Hematopoietic multipotent progenitor cell treated with erythropoietin and hydrocortisone succinate and interleukin-3 and kit ligand, for 15 days (in vitro differentiated cells): Measurements from ENCODE around the gene ADAMTS17.

ENCODE experiments used
- DNase-seq: peaks from one replicate; pipeline ENCODE4 v3.0.0-alpha.2; 2015; ENCODE audit warnings: low spot score

The ADAMTS17 gene

DNA sequence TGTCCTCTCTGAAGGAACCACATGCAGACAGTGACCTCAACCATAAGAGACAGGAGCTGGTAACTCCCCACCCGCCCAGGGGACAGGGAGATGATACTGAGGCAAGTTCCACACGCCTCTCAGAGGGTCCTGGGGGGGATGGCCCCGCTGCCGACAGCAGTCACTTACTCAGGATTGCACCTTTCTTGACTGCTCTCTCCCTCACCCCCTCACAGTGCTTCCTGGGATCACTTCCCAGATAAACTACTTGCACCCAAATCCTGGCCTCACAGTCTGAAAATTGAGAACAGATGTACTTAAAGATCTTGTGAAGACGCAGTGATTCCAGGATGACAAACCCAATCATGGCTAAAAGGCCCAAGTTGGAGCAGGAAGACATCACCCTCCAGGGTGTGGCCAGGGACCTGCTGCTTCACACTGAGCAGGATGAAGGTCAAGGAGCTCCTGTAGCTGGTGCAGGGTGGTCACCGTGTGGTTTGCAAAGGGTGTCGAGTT, 207.6 kb downstream of the ADAMTS17 start:
- DNase-seq = no peak

DNA sequence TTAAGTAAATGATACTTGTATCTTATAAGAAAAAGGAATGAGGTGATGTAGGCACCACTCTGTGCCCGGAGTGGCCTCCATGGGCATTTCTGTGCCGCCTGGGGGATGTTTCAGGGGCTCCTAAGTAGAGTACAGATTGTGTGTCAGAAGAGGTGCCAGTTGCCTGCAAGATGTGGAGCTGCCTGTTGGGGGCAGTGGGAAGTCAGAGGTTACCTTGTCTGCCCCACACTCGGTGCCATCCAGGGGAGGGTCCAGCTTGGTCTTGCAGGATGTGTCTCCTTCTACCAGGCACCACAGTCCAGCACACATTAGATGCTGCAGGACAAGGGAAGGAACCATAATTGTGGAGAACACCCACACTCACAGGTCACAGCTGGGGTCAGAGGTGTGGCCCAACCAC, 208.8 kb downstream of the ADAMTS17 start:
- DNase-seq = no peak

DNA sequence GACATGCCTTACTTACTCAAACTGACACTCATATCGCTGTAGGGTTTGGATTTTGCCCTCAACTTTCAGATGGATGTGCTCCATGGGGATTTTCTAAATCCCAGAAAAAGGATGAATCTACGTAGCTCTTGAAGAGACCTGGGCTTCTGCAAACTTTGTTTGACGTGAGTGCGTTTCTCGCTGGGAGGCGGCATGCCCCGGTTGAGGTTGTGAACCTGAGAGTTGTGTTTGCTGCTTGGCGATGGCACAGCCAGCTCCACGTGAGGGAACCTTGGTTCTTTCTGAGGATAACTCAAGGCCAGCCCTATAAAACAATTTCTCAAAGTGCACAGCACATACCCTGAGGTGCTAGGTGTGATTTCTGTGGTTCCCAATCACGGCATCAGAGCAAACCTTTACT, 209.5 kb downstream of the ADAMTS17 start:
- no peak for DNase-seq

DNA sequence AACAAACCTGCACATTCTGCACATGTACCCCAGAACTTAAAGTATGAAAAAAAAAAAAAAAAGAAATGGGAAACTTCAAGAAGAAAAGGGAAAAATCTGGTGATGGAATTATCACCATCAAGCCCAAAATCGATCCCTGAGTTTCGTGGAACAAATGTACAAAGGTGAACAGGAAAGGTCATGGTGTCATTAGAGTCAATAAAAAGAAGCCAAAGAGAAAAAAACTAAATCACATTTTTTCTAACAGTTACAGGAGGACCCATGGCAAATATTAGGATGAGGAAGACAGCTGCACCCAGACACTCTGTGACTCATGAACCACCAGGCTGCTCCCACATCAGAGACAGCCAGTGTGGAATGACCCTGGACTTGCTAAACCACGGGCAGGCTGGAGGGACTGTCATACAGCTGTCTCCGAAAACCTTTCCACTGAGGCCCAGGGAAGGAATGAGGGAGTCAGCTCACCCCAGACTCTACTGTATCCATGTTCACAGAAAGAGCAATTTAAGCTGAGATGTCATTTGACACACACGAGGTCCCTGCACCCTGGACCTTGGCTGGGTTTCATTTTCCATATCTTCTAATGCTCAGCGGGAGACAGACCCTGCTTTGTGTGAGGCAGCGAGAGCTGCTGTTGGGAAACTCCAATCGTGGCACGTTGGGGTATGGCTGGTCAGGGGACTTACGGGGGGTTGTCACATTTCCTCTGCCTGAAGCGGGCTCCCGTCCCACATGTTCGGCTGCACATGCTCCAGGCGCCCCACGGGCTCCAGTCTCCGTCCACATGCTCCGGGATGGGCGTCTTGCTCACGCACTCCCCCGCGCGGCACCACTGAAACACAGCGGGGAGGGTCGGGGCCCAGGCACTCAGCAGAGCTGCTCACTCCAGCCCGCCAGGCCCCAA, 210.2 kb downstream of the ADAMTS17 start:
- no peak for DNase-seq

- no peak for DNase-seq
These were observed 212.1 kb downstream of the ADAMTS17 start for GRCh38 chr15:100129677-100130076.

GRCh38 chr15:100125401-100126191, 216.2 kb downstream of the ADAMTS17 start:
- no peak for DNase-seq

GRCh38 chr15:100124936-100125335, 216.8 kb downstream of the ADAMTS17 start:
- no peak for DNase-seq

DNA sequence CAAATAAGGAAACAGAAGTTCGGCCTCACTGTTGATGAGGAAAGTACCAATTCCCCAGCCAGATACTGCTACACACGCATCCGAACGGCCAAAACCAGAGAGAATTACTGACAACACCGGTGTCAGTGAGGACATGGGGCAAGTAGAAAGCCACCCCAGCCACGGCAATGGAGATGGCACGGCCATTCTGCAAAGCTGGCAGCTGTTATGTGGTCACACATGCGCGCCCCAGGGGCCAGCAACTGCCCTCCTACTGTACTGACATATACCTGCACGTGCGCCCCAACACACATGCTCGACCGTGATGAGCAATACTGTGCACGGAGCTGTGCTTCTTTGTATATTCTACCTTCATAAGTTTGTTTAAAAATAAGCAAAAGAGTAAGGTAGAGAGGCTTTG, 217.4 kb downstream of the ADAMTS17 start:
- no peak for DNase-seq

- no peak for DNase-seq
These were observed 218.2 kb downstream of the ADAMTS17 start for GRCh38 chr15:100123611-100124010.

DNA sequence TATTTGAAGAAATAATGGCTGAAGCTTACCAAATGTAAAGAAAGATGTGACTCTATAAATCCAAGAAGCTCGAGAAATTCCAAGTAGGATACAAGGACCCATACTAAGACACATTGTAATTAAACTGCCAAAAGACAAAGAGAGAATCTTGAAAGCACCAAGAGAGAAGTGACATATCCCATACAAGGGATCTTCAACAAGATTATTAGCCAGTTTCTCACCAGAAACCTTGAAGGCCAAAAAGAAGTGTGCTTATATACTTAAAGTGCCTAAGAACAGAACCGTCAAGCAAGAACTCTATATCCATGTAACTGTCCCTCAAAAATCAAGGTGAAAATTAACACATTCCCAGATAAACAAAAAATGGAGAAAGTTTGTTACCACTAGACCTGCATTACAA, 220.5 kb downstream of the ADAMTS17 start:
- DNase-seq = no peak

- no peak for DNase-seq
These were observed 221.7 kb downstream of the ADAMTS17 start for GRCh38 chr15:100120111-100120510.

DNA sequence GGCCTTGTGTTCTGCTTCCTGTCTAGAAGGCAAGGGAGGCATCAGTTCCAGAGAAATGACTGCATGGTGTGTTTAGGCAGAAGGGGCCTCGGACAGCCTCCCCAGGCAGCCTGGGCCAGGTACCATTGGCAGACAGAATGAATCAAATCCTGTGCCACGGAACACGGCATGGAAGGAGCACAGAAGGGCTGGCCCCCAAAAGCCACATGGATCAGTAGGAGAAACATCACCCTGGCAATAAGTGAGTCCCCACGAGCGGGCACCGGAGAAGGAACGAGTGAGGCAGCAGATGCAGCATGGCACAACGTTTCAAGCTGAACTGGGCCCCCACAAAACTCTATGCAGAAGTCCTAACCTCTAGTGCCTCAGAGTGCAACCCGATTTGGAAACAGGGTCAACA, 223.2 kb downstream of the ADAMTS17 start:
- DNase-seq = no peak

DNA sequence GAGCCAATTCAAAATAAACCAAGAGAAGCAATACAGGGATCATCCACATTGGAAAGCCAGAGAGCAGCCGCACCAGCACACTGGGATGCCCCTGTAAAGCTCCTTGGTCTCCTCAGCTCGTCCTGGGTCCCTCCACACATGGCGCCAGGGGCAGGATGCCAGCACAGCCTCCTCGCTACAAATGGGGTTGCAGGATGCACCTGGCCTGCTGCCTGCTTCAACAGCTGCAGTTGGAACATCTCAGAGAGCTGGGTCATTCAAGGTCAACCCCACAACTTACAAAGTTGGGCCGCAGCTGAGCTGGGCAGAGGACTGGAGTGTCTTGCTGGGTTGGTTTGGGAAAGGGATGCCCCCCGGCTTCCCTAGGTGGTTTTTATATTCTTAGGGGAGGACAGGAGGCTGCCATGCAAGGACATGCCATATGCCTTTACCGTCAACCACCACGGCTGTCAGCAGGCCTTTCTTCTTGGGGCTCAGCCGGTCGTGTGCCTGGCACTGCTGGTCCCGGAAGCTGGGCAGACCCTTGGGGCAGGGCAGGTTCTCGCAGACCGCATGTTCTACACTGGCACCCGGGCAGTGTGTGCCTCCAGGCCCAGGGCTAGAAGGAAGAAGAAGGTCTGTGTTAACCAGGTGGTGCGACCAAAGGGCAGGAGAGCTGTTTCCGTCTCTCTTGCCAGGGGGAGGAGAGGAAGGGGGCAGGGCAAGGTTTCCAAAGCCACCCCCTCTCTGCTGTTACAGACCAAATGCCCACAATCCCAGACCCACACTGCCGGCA, 225.2 kb downstream of the ADAMTS17 start:
- DNase-seq = no peak

DNA sequence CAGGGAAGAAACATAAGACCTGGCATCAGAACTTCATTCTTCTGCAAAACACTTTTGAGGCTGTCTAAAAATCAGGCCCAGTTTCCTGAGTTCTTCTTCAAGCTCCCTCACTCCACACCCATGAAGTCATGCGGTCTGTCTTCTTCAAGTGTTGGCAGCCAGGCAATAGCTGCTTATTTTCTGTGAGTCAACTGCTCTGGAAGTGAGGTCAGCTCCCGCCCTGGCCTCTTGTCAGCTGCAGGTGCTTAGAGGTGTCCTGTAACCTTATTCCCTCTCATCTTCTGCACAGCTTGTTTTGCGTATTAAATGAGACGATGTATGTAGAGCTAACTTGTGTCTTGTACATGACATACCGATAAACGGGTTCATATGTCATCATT, 226.1 kb downstream of the ADAMTS17 start:
- no peak for DNase-seq

DNA sequence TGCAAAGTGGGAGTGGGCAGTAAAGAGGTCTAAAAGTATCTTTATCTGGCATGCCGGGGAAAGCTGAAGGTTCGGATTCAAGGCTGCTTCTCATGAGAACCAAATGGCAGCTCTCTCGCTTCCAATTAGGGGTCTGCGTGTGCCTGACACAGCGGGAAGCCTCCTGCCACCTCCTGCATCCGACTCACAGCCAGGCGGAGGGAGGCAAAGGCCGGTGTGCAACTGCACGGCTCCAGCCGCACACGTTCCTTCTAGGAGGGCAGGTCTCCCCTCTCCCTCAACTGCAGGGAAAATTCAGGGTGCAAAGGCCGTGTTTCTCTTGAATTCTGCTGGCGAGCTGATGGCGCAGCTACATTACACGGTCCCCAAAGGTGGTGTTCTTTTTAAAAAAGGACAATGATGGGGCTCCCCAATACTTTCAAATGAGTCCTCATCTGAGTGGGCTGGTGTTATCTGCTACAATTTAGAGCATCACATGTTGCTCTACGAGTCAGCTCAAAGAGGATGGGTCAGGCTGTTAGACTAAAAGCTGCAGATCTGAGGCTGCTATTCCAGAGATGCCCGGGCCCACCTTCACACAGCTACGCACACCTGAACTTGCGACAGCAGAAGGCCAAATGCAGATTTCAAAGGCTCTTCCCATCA, 226.6 kb downstream of the ADAMTS17 start:
- no peak for DNase-seq

- DNase-seq = no peak
These were observed 227.2 kb downstream of the ADAMTS17 start for GRCh38 chr15:100114571-100114970.

GRCh38 chr15:100114100-100114499, 227.7 kb downstream of the ADAMTS17 start:
- DNase-seq = no peak

DNA sequence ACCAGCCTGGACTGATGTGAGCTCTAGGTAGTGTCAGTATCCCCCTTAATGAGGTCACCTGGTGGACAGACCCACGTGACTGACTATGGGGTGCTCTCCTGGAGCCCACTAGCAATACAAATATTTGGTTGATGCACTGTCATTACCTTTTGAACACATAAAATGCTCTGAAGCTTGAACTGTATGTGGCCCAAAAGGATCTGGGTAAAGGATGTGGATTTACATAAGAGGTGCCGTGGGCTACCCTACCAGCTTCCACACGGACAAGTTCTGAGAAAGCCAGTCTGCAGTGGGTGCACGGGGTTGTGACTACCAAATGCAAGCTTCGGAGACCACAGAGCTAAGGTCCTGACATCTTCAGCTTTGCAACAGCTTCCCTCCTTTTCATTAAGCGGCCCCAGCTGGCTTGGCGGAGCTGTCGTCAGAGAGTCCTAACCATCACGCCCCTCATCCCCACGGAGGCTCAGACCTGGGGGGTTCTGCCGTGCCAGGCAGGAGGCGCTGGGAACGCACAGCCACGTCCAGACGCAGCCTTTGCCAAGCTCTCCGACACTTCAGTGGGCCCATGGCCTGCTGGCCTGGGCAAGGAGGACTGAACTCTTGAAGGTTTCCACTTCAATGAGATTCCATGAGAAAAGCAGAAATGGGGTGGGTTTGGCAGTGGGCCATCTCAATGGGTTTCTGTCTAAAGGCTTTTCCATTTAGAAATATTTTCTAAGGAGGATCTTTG, 228.3 kb downstream of the ADAMTS17 start:
- DNase-seq = no peak

GRCh38 chr15:100112636-100113305, 229.0 kb downstream of the ADAMTS17 start:
- no peak for DNase-seq

GRCh38 chr15:100112061-100112420, 229.7 kb downstream of the ADAMTS17 start:
- no peak for DNase-seq
